SHP77 (cell line): ENCODE data around the gene HP.
"Not testable (repeated sequence)": the region's sequence is repeated elsewhere in the genome, so short reads cannot be mapped to it uniquely, and the experiment has no call there.

ENCODE experiments used
- DNase-seq, 2 experiments: peaks; one replicate each; lab custom pipeline; 2025; lab: John Stamatoyannopoulos, UW

HP gene

GRCh38 chr16:72054254-72054847 lies at the start of gene HP:
TSS of gene HP (plus strand) at chr16:72054505. CDS start at chr16:72054653, 148 bp downstream.
- not testable (repeated sequence) for DNase-seq

- DNase-seq = not testable (repeated sequence)
These were observed 46.3 kb upstream of the HP start for GRCh38 chr16:72008065-72008423.

DNA sequence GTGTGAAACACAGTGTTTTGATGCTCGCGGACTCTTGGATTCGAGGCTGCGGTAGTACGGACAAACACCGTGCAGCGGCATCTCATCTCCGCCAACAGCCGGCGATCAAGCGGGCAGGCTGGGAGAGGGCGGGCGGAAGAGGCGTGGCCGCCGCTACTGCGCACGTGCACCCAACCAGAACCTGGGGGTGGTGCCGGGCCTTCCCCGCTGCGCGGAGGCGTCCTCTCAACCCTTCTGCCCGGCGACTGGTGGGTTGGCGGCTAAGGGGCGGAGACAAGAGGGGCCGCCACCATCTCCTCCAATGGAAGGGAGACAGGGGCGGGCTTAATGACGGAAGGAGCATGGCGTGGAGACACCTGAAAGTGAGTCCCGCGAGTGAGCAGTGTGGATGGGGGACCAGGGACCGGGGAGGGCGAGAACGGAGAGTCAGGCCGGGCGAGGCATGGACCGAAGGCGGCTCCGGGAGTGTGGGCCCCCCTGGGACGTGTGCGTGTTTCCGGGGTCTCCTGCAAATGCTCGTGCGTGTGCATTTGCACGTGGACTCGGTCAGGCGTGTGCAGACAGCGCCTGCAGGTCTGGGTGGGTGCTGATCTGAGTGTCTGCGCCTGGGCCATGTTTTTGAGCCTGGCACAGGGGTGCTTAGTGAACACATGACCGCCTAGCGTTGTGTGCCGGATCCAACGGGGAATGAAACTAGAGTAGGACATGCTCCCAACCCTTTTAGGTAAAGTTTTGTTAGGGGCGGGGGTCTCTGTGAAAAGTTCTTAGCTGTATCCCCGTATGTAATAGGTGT lies 45.7 kb upstream of the HP start, which contains the start of gene DHODH:
Gene DHODH, plus strand, starts transcription at position 321 of the 793 bp plus-strand sequence. Its CDS starts 21 bp downstream, at position 342.
- DNase-seq = peak; percentile 96 to 98

DNA sequence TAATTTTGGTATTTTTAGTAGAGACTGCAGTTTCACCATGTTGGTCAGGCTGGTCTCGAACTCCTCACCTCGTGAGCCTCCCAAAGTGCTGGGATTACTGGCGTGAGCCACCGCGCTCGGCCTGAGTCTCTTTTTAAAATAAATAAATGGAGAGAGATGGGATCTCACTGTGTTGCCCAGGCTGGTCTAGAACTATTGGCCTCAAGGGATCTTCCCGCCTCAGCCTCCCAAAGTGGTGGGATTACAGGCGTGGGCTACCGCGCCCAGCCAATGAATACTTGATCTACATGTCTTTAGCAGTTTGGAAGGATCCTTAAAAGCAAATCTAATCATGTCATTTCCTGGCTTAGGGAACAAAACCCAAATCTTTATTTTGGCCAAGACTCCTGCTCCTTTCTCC lies 44.5 kb upstream of the HP start:
- no peak for DNase-seq

- no peak for DNase-seq
These were observed 41.7 kb upstream of the HP start for GRCh38 chr16:72012607-72013006.

DNA sequence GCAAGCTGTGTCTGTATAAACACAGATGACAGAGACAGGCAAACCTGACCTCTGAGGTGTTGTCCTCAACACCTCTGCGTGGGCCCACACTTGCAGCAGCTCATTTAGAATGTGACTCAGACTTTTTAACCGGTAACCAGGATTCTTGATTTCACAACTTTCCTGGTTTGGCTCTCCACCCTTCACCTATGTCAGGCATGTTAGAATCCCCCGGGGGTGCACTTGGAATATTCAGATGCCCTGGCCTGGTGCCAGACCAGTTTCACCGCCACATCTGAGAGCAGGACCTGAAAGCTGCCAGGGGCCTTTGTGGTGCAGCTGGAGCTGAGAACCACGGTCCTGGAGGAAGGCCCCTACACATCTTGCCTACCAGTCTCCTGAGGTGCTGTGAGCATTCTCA lies 40.9 kb upstream of the HP start:
- no peak for DNase-seq

- no peak for DNase-seq
These were observed 40.3 kb upstream of the HP start for GRCh38 chr16:72013888-72014581.

GRCh38 chr16:72014675-72015074 lies 39.6 kb upstream of the HP start:
- DNase-seq = no peak

DNA sequence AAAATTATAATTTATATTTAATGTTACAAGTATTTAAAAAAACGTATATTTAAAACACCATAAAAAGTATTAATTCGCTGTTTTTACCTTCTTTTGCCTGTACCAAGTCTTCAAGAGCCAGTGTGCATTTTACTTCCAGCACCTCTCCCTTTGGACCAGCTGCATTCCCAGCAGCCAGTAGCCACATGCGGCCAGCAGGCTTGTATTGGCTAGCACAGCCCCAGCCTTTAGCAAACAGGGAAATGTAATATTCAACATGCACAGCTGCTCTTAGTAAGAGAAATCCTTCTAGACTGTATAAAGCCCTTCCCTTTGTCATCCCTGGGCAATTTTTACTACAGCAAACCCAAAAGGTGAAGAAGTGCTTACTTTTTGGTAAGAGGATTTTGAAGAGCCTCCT lies 39.2 kb upstream of the HP start:
- no peak for DNase-seq

DNA sequence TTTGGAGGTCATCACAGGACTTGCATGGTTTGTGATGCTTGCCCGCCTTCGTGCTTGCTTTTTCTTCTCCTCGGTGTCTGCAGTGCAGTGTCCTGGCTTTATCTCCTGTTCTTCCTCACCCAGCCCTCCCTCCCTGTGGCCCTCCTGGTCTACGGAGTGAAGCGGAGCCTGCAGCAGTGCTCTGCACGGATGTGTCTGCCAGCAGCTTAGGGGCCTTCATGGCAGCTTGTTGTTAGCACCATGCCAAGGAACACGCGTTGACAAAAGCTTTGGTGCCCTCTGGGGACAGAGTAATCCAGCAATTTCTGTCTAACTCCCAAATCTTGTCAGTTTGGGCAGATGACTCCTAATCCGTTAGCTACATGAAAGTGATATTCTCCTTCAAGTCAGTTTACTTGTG lies 35.8 kb upstream of the HP start:
- no peak for DNase-seq

DNA sequence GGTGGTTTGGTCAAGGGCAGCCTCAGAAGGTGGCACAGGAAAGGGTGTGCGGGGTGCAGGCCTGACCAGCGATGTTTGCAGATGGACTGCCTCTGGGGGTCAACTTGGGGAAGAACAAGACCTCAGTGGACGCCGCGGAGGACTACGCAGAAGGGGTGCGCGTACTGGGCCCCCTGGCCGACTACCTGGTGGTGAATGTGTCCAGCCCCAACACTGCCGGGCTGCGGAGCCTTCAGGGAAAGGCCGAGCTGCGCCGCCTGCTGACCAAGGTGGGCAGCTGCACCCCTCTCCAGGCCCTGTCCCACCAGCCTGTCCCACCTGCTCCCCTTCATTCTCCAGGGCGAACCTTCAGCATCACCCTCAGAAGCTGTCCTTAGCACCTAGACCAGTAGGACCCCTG lies 33.3 kb upstream of the HP start:
- DNase-seq = no peak

DNA sequence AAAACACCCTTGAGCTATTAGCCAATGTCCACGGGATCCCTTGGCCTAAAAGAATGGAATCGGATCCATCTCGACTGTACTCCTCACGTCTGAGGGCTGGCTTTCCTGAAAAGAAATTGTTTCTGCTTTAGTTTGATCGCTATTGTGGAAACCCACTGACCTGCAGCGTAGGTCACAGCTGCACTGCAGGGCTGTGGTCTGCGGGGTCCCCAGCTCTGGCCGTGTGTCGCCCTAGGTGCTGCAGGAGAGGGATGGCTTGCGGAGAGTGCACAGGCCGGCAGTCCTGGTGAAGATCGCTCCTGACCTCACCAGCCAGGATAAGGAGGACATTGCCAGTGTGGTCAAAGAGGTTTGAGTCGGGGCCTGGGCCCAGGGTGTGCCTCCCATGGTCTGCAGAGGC lies 32.2 kb upstream of the HP start:
- no peak for DNase-seq

DNA sequence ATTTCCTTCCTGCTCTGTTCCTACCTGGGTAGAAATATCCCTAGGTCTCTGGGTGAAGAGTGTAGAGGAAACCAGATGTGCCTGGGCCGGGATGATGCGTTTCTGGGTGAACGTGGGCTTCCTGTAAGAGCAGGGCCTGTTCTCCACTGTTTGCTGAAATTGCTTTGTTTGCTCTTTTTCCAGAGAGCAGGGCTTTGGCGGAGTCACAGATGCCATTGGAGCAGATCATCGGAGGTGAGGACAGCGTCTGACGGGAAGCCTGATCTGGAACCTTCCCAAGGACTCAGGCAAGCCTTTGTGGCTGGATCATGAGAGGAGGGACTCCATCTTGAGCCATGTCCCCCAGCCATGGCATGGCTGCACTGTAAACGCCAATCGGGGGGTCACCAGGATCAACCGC lies 30.3 kb upstream of the HP start:
- DNase-seq = no peak

- DNase-seq = no peak
These were observed 29.4 kb upstream of the HP start for GRCh38 chr16:72024862-72025382.

GRCh38 chr16:72025404-72026114 lies 28.7 kb upstream of the HP start:
- DNase-seq = no peak

DNA sequence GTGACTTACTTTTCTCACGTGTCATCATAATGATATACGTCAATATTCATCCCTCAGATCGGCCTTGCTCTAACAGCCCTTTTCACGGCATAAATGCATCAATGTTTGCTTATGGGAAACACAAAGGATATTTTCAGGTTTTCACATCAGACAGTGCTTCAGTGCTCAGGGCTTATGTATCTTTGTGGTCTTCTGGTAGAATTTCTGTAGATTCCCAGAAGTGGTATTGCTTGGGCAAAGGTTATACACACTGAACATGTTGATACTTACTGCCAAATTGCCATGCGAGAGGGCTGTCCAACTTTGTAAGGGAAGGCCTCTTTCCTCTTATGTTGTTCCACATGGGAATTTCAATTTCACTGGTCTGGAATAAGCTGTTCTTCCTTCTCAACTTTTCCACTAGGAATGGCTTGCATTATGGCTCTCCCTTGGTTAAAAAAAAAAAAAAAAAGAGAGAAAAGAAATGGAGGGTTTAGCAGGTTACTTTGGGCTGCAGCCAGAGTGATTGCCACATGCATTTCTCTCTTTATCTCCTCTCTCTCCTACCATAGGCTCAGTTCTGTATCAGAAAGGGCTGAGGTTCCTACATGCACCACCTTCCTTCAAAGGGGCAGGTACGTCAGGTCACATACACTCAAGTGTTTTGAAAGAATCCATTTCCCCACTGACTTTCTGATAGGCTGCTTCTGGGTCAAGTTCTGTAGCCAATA lies 26.5 kb upstream of the HP start:
- DNase-seq = no peak

GRCh38 chr16:72029567-72030271 lies 24.6 kb upstream of the HP start:
- no peak for DNase-seq

GRCh38 chr16:72033437-72033836 lies 20.9 kb upstream of the HP start:
- no peak for DNase-seq

DNA sequence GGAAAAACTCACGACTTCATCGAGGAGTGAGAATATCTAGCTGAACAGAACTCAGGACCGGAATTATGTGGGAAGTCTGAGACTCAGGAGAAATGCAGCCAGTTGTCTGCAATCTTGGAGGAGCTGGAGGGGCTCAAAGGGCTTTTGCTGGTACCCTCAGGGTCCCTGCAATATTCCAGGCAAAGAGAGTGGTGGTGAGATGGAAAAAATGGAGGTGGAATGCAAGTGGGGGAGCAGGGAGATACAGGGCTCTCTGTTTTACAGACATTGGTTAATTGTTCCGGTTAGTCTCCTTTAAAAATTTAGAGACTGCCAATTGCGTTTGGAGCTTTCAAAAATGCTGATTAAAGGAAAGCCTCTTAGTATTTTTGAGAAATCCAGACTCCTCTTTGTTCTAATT lies 18.2 kb upstream of the HP start:
- DNase-seq = no peak

DNA sequence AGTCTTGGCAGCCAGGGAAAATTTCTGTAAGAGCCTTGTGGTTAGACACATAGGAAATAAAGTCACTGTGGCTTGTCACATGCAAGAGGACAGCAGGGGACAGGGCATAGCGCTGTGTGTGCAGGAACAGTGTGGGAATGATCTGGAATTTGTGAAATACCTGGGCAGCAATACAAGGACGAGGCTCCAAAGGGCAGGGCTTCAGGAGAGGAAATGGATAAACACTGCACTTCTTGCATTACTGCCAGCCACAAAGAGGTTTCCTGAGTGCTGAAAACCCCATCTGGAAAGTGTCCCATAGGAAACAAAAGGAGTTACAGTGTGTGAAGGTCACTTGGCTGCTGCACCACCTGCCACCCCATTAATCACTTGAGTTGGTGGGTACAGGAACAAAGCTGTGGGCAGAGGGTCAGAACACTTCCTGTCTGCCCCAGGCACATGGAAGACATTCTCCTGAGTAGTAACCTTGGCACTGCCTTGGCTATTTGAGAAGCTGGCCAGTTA lies 12.1 kb upstream of the HP start:
- peak in 1 of 2 experiments; percentile 25 for DNase-seq

DNA sequence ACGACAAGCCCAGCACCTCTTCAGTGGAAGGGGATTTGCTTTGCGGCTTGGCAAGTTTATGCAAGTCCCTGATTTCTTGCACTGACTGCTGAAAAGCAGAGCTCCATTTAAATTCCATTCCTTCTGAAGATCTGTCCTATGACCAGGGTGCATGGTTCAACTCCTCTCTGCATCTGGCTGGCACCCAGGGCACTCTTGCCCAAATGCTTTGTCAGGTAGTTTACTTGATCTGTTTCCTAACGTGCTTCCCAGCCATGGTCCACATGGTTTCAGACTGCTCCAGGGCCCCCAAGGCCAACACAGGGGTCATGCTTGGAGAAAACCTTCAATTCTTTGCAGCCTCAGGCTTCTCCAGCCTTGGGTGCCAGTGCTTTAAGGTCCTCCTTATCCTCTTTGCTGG lies 11.2 kb upstream of the HP start:
- DNase-seq = no peak
